ENCODE data around the gene AP5Z1.

GRCh38 chr7:4737300-4737699 lies 38.1 kb upstream of the AP5Z1 start:
- TF ChIP-seq POLR2A (IDR thresholded peaks at IDR 0.05; ENCODE audit: low read depth, low read length), result no peak
- TF ChIP-seq POLR2AphosphoS5 (IDR thresholded peaks at IDR 0.05; ENCODE audit: low read depth, low read length), result no peak
